Mesenchymal stem cell (in vitro differentiated cells and primary cell): Measurements from ENCODE around the gene GPR179.

Experiments used
- DNase-seq: peaks from one replicate; pipeline ENCODE4 v3.0.0-alpha.2; 2013
- H2AFZ ChIP-seq: one replicate; pipeline ENCODE4 v1.6.1; 2013; ENCODE audit warnings: low read depth, mild to moderate bottlenecking, control low read depth, inconsistent platforms, low read length, moderate library complexity
- H2AK5ac ChIP-seq: 2 replicates; pipeline ENCODE4 v1.6.1; 2013; ENCODE audit warnings: low read length, moderate library complexity, mild to moderate bottlenecking, inconsistent platforms; ENCODE audit not compliant: severe bottlenecking
- H2BK120ac ChIP-seq: one replicate; pipeline ENCODE4 v1.6.1; 2013; ENCODE audit warnings: low read depth, mild to moderate bottlenecking, inconsistent platforms, low read length, moderate library complexity
- H2BK12ac ChIP-seq, 2 experiments: one replicate each; pipeline ENCODE4 v1.6.1; 2013; ENCODE audit warnings: inconsistent platforms in 2 of 2, low read length in 2 of 2, mild to moderate bottlenecking in 2 of 2, moderate library complexity in 2 of 2, control low read depth in 1 of 2
- H2BK15ac ChIP-seq: one replicate; pipeline ENCODE4 v1.6.1; 2013; ENCODE audit warnings: mild to moderate bottlenecking, low read depth, inconsistent platforms; ENCODE audit not compliant: poor library complexity, severe bottlenecking
- H2BK5ac ChIP-seq: 2 replicates; pipeline ENCODE4 v1.6.1; 2013; ENCODE audit warnings: low read depth, mild to moderate bottlenecking, low read length, control low read depth, inconsistent platforms; ENCODE audit not compliant: poor library complexity, severe bottlenecking
- H3K14ac ChIP-seq, 2 experiments: one replicate each; pipeline ENCODE4 v1.6.1; 2013; ENCODE audit warnings: inconsistent platforms in 2 of 2, low read length in 2 of 2, control low read depth in 1 of 2, mild to moderate bottlenecking in 1 of 2, moderate library complexity in 1 of 2
- H3K18ac ChIP-seq, 2 experiments: one replicate each; pipeline ENCODE4 v1.6.1; 2013; ENCODE audit warnings: inconsistent platforms in 2 of 2, low read length in 2 of 2, control low read depth in 1 of 2, low read depth in 1 of 2, mild to moderate bottlenecking in 1 of 2
- H3K23ac ChIP-seq, 2 experiments: one replicate each; pipeline ENCODE4 v1.6.1; 2013; ENCODE audit warnings: inconsistent platforms in 2 of 2, low read length in 2 of 2, mild to moderate bottlenecking in 2 of 2, moderate library complexity in 2 of 2, control low read depth in 1 of 2
- H3K27ac ChIP-seq: 2 replicates; pipeline ENCODE4 v1.5.1; 2013; ENCODE audit warnings: mild to moderate bottlenecking, moderate library complexity, low read length, control low read depth, inconsistent platforms; ENCODE audit not compliant: poor library complexity, severe bottlenecking
- H3K27me3 ChIP-seq, 2 experiments: 2 replicates each; pipeline versions ENCODE4 v1.6.1 to v1.7.0; 2013; ENCODE audit warnings: low read length in 2 of 2, mild to moderate bottlenecking in 2 of 2, moderate library complexity in 2 of 2, control low read depth in 1 of 2, inconsistent platforms in 1 of 2; ENCODE audit not compliant: control insufficient read depth in 1 of 2, insufficient read depth in 1 of 2
- H3K36me3 ChIP-seq, 2 experiments: 2 replicates each; pipeline versions ENCODE4 v1.6.1 to v1.7.0; 2013; ENCODE audit warnings: low read length in 2 of 2, control low read depth in 1 of 2, inconsistent platforms in 1 of 2, low read depth in 1 of 2, mild to moderate bottlenecking in 1 of 2; ENCODE audit not compliant: insufficient read depth in 2 of 2, control insufficient read depth in 1 of 2
- H3K4ac ChIP-seq, 2 experiments: one replicate each; pipeline ENCODE4 v1.6.1; 2013; ENCODE audit warnings: inconsistent platforms in 2 of 2, low read length in 2 of 2, mild to moderate bottlenecking in 2 of 2, moderate library complexity in 2 of 2, control low read depth in 1 of 2, low read depth in 1 of 2
- H3K4me1 ChIP-seq: 2 replicates; pipeline ENCODE4 v1.6.1; 2013; ENCODE audit warnings: low read depth, low read length, control low read depth; ENCODE audit not compliant: control insufficient read depth, insufficient read depth
- H3K4me2 ChIP-seq: 2 replicates; pipeline ENCODE4 v1.6.1; 2013; ENCODE audit warnings: low read length, mild to moderate bottlenecking, inconsistent platforms; ENCODE audit not compliant: poor library complexity, severe bottlenecking
- H3K4me3 ChIP-seq, 2 experiments: 2 replicates each; pipeline versions ENCODE4 v1.5.1 to v1.7.0; 2013; ENCODE audit warnings: low read length in 2 of 2, mild to moderate bottlenecking in 2 of 2, control low read depth in 1 of 2, low read depth in 1 of 2; ENCODE audit not compliant: insufficient read depth in 1 of 2
- H3K79me1 ChIP-seq: replicated peaks from 2 replicates; pipeline ENCODE4 v1.6.1; 2013; ENCODE audit warnings: mild to moderate bottlenecking, control low read depth, low read length, inconsistent platforms; ENCODE audit not compliant: poor library complexity, severe bottlenecking
- H3K9ac ChIP-seq: 2 replicates; pipeline ENCODE4 v1.7.0; 2013; ENCODE audit warnings: mild to moderate bottlenecking, low read length, moderate library complexity
- H3K9me3 ChIP-seq: 2 replicates; pipeline ENCODE4 v1.7.0; 2013; ENCODE audit warnings: mild to moderate bottlenecking, low read length; ENCODE audit not compliant: control insufficient read depth
- H4K8ac ChIP-seq: one replicate; pipeline ENCODE4 v1.6.1; 2013; ENCODE audit warnings: inconsistent platforms, mild to moderate bottlenecking, low read length, moderate library complexity
- H4K91ac ChIP-seq: one replicate; pipeline ENCODE4 v1.6.1; 2013; ENCODE audit warnings: mild to moderate bottlenecking, low read length, inconsistent platforms
- WGBS: methylation state at CpG from one replicate; pipeline ENCODE4 v1.1.7; 2013; ENCODE audit warnings: mixed read lengths; 5-methylcytosine and 5-hydroxymethylcytosine counted together

GPR179 gene

GRCh38 chr17:38324141-38324697, 19.5 kb downstream of the GPR179 start:
- H2BK12ac ChIP-seq: no peak overlapping the region
- H4K8ac ChIP-seq: no peak overlapping the region
- 94% methylated on average over 3 of the region's 3 CpGs for whole genome bisulfite sequencing
- H3K4ac ChIP-seq: no peak overlapping the region
- no peak overlapping the region for H2BK5ac ChIP-seq
- no peak for DNase-seq
- H3K18ac ChIP-seq: no peak overlapping the region
- H3K4me1 ChIP-seq: peaks cover 2% of the 10 kb centered on the region
- no peak overlapping the region for H3K4me2 ChIP-seq
- H2AK5ac ChIP-seq: no peak overlapping the region
- H3K9me3 ChIP-seq: no peaks in the 10 kb centered on the region
- peaks cover 18 to 37% of the 10 kb centered on the region in 2 experiments for H3K36me3 ChIP-seq
- no peak overlapping the region for H3K4me3 ChIP-seq
- peaks cover 17 to 26% of the 10 kb centered on the region in 2 experiments for H3K27me3 ChIP-seq
- H4K91ac ChIP-seq: no peak overlapping the region
- H2AFZ ChIP-seq: no peak overlapping the region
- no peaks in the 10 kb centered on the region for H3K79me1 ChIP-seq
- no peak overlapping the region for H2BK120ac ChIP-seq
- H3K9ac ChIP-seq: no peak overlapping the region
- H3K27ac ChIP-seq: no peak overlapping the region
- H3K14ac ChIP-seq: no peak overlapping the region
- H2BK15ac ChIP-seq: no peak overlapping the region
- H3K23ac ChIP-seq: no peak overlapping the region

GRCh38 chr17:38322897-38323296, 20.9 kb downstream of the GPR179 start:
- Histone ChIP-seq H4K8ac (no peak overlapping the region), H3K18ac (no peak overlapping the region), H3K79me1 (no peaks in the 10 kb centered on the region), H2BK5ac (no peak overlapping the region), H3K27me3 (peaks cover 7 to 13% of the 10 kb centered on the region in 2 experiments), H4K91ac (no peak overlapping the region), H3K4me1 (peaks cover 2% of the 10 kb centered on the region), H3K4me3 (no peak overlapping the region), H3K23ac (no peak overlapping the region), H3K27ac (no peak overlapping the region), H2AFZ (no peak overlapping the region), H3K4ac (no peak overlapping the region), H3K4me2 (no peak overlapping the region), H2BK120ac (no peak overlapping the region), H3K36me3 (peaks cover 21 to 37% of the 10 kb centered on the region in 2 experiments), H2BK15ac (no peak overlapping the region), H3K14ac (no peak overlapping the region), H3K9me3 (no peaks in the 10 kb centered on the region), H2AK5ac (no peak overlapping the region), H3K9ac (no peak overlapping the region), H2BK12ac (no peak overlapping the region)
- no peak for DNase-seq
- whole genome bisulfite sequencing: no CpG with 5 or more reads among the region's 1 CpG

GRCh38 chr17:38322156-38322779, 21.5 kb downstream of the GPR179 start:
- H3K18ac ChIP-seq: no peak overlapping the region
- 19% methylated on average over 6 of the region's 8 CpGs for WGBS

GRCh38 chr17:38320482-38320881, 23.3 kb downstream of the GPR179 start:
- no peaks in the 10 kb centered on the region for H3K79me1 ChIP-seq
- no peak overlapping the region for H3K14ac ChIP-seq
- H3K18ac ChIP-seq: no peak overlapping the region
- no peak overlapping the region for H3K9ac ChIP-seq
- H3K27me3 ChIP-seq: no peaks in the 10 kb centered on the region
- 96% methylated on average over 10 of the region's 10 CpGs for WGBS
- no peak overlapping the region for H2AK5ac ChIP-seq
- H3K23ac ChIP-seq: no peak overlapping the region
- peaks cover 21 to 37% of the 10 kb centered on the region in 2 experiments for H3K36me3 ChIP-seq
- H3K9me3 ChIP-seq: no peaks in the 10 kb centered on the region
- no peak overlapping the region for H3K4me2 ChIP-seq
- H3K27ac ChIP-seq: no peak overlapping the region
- no peak overlapping the region for H2BK15ac ChIP-seq
- no peak overlapping the region for H2AFZ ChIP-seq
- H2BK12ac ChIP-seq: no peak overlapping the region
- no peak overlapping the region for H3K4me3 ChIP-seq
- H3K4me1 ChIP-seq: peaks cover 2% of the 10 kb centered on the region
- H4K8ac ChIP-seq: no peak overlapping the region
- no peak overlapping the region for H2BK5ac ChIP-seq
- no peak overlapping the region for H3K4ac ChIP-seq
- DNase-seq: no peak
- no peak overlapping the region for H2BK120ac ChIP-seq
- no peak overlapping the region for H4K91ac ChIP-seq

More at GRCh38 chr17:38322156-38322779, 21.5 kb downstream of the GPR179 start:
- H4K91ac ChIP-seq: no peak overlapping the region
- H3K4ac ChIP-seq: no peak overlapping the region
- no peak overlapping the region for H3K4me3 ChIP-seq
- no peak overlapping the region for H3K9ac ChIP-seq
- DNase-seq: peak; percentile 61
- peaks cover 21 to 37% of the 10 kb centered on the region in 2 experiments for H3K36me3 ChIP-seq
- no peak overlapping the region for H3K23ac ChIP-seq
- H3K14ac ChIP-seq: no peak overlapping the region
- H2BK12ac ChIP-seq: no peak overlapping the region
- no peak overlapping the region for H2AK5ac ChIP-seq
- no peak overlapping the region for H2BK15ac ChIP-seq
- H3K4me2 ChIP-seq: no peak overlapping the region
- no peak overlapping the region for H2BK120ac ChIP-seq
- no peak overlapping the region for H2AFZ ChIP-seq
- H3K27me3 ChIP-seq: peaks cover 4 to 7% of the 10 kb centered on the region in 2 experiments
- no peak overlapping the region for H3K27ac ChIP-seq
- no peaks in the 10 kb centered on the region for H3K9me3 ChIP-seq
- H4K8ac ChIP-seq: no peak overlapping the region
- H2BK5ac ChIP-seq: no peak overlapping the region
- H3K79me1 ChIP-seq: no peaks in the 10 kb centered on the region
- peaks cover 2% of the 10 kb centered on the region for H3K4me1 ChIP-seq
